Stimulated activated CD8-positive, alpha-beta memory T cell treated with anti-CD3 and anti-CD28 coated beads, Interleukin-7, amount 100 ng/mL, for 48 hours (primary cell): ENCODE results near the gene UBQLNL.

Experiments used
- DNase-seq, 2 donors: peaks; one replicate each; pipeline ENCODE4 v3.0.0-alpha.2; 2020; ENCODE audit warnings: low read depth in 1 of 2; ENCODE audit errors: extremely low read depth in 1 of 2

Gene UBQLNL

GRCh38 chr11:5508605-5509004 is 7.9 kb downstream of the UBQLNL start:
- no peak for DNase-seq

DNA sequence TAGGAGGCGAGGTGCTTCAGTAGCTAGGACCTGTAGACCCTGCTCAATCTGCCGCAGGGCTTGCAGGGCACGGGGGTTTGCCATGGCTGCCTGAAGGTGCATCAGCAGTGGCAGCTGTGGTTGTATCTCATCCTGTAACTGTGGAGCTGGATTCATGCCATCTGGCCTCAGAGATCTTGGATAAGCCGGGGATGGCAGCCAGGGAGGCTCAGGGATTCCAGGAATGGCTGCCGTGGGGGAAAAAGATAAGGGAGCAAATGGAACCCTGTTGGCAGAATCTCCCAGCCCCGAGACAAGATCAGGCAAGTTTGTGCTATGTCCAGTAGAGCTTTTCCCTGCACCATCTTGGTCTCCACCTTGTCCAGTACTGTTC is 8.6 kb downstream of the UBQLNL start:
- no peak for DNase-seq

- DNase-seq, result no peak
Observed at GRCh38 chr11:5507177-5507932, 9.1 kb downstream of the UBQLNL start.

DNA sequence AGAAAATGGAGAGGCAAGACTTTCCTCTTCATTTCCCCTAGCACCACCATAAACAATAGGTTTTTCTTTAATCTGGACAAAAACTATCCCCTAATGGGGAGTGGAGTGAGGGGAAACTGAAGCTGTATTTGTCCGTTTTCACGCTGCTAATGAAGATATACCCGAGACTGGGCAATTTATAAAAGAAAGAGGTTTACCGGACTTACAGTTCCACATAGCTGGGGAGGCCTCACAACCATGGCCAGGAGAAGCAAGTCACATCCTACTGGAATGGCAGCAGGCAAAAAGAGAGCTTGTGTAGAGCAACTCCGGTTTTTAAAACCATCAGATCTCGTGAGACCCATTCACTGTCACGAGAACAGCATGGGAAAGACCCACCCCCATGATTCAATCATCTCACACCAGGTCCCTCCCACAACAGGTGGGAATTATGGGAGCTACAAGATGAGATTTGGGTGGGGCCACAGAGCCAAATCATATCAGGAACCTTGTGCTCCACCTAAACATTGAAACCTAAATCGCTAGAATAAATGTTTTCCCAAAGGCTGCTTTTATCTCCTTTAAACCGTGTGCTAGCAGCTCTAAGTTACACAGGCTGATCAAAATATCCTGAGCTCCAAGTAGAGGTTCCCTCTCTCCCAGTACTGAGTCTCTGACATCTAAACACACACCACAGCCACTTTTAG is 11.0 kb downstream of the UBQLNL start:
- DNase-seq, result no peak

GRCh38 chr11:5504403-5504921 is 12.0 kb downstream of the UBQLNL start:
- DNase-seq, result no peak

DNA sequence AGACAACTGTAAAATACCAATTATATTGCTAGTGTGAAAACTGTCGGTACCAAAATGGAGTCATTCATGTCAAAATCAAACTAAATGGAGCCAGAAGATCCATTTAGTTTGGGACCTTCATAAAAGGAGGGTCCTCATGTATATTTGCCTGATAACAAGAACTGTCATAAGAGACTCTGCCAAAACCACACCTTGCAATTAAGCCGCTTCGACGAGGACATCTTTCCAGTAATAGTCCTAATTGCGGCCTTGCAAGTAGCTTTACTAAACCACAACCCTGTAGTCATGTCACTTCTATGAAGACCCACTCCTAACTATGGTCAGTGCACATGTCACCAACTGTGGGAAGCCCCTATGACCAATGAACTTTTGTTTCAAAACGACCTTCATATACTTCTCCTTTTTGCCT is 16.1 kb downstream of the UBQLNL start:
- DNase-seq, result no peak

GRCh38 chr11:5499671-5500070 is 16.8 kb downstream of the UBQLNL start:
- DNase-seq, result no peak

DNA sequence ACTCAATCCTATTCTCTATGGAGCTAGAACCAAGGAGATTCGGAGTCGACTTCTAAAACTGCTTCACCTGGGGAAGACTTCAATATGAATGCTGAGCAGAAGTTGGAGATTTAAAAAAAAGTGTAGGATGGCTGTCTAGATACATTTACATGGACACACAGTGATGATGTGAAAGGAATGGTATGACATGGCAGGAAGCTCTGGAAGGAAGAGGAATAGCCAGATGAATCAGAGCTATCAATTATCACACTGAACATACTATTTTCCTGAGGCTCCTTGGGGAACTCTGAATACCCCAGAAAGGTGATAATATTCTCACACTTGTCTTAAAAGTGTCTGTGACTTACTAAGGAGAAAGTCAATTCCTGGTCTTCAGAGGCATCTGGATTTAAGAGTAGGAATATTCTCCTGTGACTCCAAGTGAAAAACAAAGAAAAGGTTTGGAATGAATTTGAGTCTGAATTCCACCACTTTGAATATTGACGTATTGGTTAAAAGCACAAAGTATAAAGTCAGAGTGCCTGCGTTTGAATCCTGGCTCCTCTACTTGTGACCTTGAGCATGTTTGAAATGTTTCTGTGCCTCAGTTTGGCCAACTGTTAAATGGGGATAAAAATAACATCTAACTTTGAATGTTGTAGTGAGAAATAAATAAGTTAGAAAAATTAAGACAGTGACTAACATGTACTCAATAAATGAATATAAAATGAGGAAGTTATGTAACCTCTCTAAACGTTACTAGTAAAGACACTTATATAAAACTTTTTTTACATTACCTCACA is 26.7 kb downstream of the UBQLNL start:
- DNase-seq, result no peak

DNA sequence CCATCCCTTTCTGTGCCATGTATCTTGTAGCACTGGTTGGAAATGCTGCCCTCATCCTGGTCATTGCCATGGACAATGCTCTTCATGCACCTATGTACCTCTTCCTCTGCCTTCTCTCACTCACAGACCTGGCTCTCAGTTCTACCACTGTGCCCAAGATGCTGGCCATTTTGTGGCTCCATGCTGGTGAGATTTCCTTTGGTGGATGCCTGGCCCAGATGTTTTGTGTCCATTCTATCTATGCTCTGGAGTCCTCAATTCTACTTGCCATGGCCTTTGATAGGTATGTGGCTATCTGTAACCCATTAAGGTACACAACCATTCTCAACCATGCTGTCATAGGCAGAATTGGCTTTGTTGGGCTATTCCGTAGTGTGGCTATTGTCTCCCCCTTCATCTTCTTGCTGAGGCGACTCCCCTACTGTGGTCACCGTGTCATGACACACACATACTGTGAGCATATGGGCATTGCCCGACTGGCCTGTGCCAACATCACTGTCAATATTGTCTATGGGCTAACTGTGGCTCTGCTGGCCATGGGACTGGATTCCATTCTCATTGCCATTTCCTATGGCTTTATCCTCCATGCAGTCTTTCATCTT is 27.6 kb downstream of the UBQLNL start:
- no peak for DNase-seq

- no peak for DNase-seq
Observed at GRCh38 chr11:5488385-5488784, 28.1 kb downstream of the UBQLNL start, which contains the start of gene OR52D1. Gene OR52D1 (plus strand): TSS chr11:5488685. CDS start chr11:5488707, 22 bp downstream.

GRCh38 chr11:5486421-5486820 is 30.1 kb downstream of the UBQLNL start:
- no peak for DNase-seq

GRCh38 chr11:5486003-5486402 is 30.5 kb downstream of the UBQLNL start:
- DNase-seq, result no peak

DNA sequence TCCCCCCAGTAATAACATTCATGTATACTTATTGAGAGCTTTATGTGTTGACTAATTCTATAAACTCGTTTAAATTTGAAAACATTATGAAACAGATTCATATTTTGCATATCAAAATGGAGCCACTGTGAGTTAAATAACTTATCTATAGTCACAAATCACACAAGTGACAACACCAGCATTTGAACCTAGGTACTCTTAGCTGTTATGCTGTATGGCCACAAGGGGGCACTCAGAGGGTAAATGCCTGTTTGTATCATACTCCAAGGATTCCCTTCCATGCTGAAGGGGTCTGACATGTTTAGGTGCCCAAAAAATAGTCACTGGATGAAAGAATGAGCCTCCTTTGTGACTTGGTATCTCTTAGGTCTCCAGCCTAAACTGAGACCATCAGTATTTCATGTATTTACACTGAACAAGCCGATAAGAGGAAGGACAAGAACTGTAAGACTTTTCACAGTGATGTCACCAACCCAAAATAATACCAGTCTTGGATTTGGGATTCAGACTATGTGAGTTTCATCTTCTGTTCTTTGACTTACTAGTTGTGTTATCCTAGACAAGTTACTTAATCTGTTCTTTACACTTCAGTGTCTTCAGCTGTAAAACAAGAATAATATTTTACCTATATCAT is 40.2 kb downstream of the UBQLNL start:
- no peak for DNase-seq

- DNase-seq, result no peak
Observed at GRCh38 chr11:5473921-5474320, 42.6 kb downstream of the UBQLNL start.

GRCh38 chr11:5467527-5467926 is 49.0 kb downstream of the UBQLNL start:
- no peak for DNase-seq
